ENCODE measurements around the gene ZNF436.

DNA sequence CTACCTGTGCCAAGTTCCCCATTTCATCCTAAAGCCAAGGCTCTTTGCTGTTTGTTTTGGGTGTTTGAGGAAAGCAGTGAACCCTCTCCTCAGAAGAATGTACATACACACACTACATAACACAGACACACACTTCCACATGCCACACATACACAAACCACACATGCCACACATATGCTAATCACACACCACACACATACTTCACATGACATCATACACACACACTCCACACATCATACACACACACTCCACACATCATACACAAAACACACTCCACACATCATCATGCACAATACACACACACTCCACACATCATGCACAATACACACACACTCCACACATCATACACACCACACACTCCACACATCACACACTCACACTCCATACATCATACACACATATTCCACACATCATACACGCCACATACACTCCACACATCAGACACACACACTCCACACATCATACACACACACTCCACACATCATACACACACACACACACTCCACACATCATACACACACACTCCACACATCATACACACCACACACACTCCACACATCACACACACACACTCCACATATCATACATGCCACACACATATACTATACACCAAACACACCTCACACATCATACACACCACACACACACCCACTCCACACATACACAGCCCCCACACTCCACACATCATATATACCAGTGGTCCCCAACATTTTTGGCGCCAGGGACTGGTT is 22.7 kb upstream of the ZNF436 start:
- no peak for TF ChIP-seq CTCF (IDR thresholded peaks at IDR 0.05)
- TF ChIP-seq POLR2A (IDR thresholded peaks at IDR 0.05): no peak
